HG03354 (cell line): ENCODE measurements around the gene BRMS1.
A peak's percentile ranks its signal among the peaks of the same experiment; 100 is the strongest.
"Not testable (repeated sequence)": the region's sequence is repeated elsewhere in the genome, so short reads cannot be mapped to it uniquely, and the experiment has no call there.

ENCODE experiments used
- ATAC-seq: cut with Tn5 transposase; IDR thresholded peaks from one replicate; pipeline ENCODE4 v1.9.1; 2021; ENCODE audit warnings: mild to moderate bottlenecking; ENCODE audit not compliant: unreplicated experiment, poor library complexity, severe bottlenecking

Gene BRMS1

DNA sequence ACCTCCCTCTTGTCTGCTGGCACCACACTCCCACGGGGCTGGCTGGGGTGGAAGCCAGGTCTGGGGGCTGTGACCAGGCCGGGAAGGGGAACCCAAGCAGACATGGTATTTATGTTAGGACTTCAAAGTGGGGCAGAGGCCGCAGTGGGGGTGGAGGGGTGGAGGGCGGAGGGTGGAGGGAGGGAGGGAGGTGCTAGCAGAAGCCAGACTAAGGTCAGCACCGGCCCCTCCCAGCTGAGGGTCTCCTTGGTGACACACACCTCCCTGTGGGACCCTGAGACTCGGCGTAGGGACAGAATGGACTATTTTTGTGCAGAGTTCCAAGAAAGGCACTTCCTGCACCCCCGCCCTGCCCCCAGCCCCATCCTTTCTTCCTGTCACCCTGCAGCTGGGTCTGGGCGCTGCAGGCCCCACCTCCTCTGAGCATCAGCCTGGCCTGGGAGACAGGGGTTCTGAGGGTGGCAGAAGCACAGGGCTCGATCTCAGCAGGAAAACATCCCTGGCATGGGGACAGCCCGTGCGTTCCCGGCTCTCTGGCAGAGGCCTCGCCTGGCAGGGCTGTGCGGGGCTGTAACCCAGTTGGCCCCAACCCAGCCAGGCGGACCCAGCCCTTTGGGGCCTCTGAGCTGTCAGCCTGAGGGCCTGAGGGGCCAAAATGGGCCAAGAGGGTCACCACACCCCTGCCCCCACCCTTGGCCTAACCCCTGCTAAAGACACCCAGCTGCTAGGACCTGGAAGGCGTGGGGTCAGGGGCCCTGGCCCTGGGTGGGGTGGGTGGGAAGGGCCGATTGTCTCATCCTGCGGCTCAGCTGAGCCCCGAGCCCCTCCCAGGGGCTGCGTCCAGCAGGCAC, 18.4 kb downstream of the BRMS1 start:
- ATAC-seq, result no peak

DNA sequence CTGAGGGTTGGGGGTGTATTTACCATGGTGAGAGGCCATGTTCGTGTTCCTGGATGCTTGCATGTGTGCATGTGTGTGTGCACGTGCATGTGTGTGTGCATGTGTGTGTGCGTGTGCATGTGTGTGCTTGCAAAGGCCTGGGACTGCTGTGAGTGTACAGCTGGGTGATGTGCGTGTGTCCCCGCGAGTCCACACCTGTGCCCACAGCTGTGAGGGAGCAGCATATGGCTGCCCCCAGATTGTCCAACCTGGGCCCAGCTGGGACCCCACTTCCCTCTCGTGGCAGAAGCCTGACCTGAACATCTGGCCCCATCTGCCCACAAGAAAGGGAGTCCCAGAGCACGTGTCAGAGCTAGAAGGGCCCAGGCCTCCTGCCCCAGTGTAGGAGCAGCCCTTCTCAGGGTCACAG, 19.6 kb downstream of the BRMS1 start:
- no peak for ATAC-seq

DNA sequence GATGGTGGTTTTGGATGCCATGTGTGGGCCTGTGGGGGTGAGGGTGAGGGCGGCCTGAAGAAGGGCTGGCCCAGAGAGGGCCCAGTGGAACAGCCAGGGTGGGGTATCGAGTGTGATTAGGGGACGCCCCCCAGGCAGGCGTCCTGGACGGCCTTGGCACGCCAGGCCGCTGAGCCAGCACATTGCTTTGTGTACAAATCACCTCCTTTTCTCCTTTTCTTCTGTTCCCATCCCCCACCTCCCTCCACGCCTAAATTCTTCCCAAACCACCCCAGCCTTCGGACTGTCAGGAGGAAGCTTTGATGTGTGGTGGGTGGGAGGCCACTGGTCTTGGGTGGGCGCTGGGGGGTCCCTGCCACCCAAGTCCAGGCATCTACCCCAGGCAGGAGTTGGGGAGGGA, 20.2 kb downstream of the BRMS1 start:
- no peak for ATAC-seq

DNA sequence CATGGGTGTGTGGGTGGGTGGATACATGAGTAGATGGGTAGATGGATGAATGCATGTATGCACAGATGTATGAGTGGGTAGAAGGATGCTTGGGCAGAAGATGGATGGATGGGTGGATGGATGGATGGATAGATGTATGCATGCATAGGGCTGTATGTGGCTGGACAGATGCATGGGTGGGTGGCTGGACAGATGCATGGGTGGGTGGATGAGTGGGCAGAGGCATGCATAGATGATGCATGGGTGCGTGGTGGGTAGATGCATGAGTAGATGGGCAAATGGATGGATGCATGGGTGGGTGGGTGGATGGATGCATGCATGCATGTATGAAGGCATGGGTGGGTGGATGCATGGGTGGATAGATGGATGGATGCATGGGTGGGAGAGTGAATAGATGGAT, 21.2 kb downstream of the BRMS1 start:
- no peak for ATAC-seq

DNA sequence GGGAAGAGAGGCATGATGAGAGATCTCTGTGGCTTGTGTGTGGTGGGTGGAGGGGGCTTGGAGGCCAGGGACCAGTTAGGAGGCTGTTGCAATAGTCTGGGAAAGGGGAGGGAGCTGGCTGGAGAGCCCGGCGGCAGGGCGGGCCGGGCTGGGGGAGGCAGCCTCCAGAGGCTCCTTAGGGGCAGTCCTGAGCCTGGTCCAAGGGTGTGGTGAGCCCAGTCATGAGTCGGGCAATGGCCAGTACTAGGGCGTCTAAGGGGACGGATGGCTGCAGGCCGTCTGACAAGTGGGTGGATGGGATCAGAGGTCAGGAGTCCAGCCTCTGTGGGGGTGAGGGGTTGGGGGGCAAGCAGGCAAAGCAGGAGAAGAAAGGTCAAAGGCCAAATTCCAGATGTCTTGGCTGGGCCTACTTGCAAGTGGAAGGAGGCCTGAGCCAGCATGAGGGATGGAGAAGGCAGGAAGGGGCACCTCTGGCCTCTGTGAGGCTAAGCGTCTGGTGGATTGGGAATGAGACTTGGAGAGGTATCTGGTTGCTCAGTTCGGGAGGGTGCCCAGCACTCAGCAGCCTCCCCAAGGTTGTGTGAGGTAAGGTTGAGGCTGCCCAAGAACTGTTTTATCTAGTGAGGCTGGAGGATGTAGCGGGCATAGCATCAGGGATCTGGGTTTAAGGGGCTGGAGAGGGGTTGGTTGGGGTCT, 22.0 kb downstream of the BRMS1 start:
- no peak for ATAC-seq

DNA sequence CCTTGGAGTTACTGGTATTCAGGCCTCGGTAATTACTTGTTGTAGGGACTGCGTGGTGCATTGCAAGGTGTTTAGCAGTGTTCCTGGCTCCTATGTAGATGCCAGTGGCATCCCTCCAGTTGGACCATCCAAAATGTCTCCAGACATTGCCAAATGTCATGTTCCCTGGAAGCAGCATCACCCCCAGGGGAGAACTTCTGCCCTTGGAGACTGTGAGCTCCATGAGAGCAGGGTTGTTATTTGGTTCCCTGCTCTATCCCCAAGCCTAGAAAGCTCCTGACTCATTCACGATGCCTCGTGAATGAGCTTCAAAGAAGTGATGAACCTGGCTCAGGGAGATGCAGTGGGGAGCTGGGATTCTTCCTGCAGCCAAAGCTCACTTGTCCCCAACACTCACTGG, 23.3 kb downstream of the BRMS1 start:
- no peak for ATAC-seq

DNA sequence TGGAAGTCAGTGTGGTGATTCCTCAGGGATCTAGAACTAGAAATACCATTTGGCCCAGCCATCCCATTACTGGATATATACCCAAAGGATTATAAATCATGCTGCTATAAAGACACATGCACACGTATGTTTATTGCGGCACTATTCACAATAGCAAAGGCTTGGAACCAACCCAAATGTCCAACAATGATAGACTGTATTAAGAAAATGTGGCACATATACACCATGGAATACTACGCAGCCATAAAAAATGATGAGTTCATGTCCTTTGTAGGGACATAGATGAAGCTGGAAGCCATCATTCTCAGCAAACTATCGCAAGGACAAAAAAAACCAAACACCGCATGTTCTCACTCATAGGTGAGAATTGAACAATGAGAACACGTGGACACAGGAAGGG, 24.2 kb downstream of the BRMS1 start:
- ATAC-seq, result not testable (repeated sequence)

DNA sequence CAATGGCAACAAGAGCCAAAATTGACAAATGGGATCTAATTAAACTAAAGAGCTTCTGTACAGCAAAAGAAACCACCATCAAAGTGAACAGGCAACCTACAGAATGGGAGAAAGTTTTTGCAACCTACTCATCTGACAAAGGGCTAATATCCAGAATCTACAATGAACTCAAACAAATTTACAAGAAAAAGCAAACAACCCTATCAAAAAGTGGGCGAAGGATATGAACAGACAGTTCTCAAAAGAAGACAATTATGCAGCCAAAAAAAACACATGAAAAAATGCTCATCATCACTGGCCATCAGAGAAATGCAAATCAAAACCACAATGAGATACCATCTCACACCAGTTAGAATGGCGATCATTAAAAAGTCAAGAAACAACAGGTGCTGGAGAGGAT, 24.6 kb downstream of the BRMS1 start:
- ATAC-seq, result not testable (repeated sequence)

DNA sequence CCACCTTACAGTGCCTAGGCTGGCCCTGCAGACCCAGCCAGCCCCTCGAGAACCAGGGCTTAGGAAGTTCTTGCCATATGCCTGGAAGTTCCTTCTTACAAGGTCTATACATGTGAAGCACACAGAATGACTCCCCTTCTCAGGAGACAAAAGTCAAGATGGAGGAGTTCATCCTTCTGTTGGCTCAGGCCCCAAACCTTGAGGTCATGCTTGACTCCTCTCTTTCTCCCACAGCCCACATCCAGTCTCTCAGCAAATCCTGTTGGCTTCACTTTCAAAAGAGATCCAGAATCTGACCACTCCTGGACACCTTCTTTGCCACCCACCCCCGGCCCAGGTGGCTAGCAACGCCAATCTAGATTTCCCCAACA, 26.3 kb downstream of the BRMS1 start:
- ATAC-seq, result no peak

DNA sequence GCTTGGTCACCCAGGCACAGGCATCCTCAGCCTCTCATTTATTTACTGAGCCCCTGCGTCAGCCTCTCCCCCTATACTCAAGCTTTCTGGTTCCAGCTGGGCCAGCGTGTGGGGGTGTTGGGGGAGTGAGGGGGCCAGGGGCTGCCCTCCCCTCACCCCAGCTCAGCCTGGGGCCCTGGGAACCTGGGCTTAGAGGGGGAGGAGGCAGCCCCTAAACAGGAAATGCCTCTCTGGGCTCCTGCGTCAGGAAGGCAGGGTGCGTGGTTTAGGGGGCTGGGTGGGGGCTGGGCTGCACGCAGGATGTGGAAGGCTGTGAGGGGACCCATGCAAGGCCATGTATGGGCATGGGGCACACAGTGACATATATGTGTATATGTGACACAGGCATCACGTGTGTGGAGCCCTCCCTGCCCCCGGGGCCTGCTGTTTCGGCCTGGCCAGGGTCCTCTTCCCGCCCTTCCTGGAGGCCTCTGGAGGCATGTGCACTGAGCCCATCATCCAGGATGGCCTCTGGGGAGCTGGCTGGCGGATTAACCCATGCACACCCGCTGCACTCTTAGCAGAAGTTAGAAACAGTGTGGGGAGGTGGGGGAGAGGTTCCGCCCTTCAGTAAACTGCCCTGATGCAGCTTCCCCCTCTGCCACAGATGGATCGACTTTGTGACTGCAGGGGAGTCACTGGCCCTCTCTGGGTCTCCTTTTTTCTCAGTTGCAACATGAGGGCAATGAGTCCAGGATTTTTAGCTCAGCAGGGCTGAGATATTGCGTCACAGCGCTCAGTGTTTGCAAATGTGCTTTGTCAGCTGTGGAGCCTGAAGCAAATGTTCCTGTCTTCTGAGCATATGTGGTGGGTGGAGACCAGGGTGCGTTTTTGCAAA, 26.9 kb downstream of the BRMS1 start:
- peak; percentile 42 for ATAC-seq

DNA sequence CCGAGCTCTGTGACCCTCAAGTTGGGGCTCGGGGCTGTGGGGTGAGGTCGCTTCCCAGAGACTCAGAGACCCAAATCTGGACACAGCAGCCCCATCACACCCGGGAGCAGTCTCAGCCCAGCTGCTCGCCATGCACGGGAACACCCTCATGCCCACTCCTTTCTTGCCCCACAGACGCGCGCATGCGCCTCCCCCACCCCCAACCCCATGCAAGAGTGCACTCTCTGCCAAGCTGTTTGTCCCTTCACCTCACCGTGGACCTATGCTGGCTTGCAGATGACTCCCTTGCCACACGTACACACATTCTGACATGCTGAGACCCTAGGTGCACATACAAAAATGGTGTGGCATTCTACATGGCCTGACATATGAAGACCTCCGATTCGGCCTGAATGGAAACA, 27.6 kb downstream of the BRMS1 start:
- no peak for ATAC-seq

DNA sequence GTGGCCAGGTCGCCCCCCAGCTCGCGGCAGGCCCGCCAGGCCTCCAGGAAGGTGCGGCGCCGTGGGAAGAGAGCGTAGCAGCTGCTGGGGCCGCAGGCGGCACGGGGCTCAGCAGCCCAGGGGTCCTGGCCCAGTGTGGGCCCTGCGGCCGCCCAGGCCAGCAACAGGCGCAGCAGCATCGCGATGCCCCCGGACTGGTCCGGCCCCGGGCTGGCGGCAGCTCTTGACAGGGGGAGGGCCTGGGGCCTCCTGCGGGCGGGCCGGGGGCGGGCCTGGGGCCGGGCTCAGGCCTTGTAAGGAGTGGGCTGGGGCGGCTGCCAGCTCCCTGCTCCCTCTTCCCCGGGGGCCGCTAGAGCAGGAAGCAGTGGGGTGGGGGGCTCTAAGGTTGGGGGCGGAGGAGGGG, 28.1 kb downstream of the BRMS1 start, which contains the start of gene CD248:
Gene CD248 (minus strand): TSS at position 196 of the 403 bp plus-strand sequence. CDS start 17 bp downstream, at position 179.
- ATAC-seq, result no peak

DNA sequence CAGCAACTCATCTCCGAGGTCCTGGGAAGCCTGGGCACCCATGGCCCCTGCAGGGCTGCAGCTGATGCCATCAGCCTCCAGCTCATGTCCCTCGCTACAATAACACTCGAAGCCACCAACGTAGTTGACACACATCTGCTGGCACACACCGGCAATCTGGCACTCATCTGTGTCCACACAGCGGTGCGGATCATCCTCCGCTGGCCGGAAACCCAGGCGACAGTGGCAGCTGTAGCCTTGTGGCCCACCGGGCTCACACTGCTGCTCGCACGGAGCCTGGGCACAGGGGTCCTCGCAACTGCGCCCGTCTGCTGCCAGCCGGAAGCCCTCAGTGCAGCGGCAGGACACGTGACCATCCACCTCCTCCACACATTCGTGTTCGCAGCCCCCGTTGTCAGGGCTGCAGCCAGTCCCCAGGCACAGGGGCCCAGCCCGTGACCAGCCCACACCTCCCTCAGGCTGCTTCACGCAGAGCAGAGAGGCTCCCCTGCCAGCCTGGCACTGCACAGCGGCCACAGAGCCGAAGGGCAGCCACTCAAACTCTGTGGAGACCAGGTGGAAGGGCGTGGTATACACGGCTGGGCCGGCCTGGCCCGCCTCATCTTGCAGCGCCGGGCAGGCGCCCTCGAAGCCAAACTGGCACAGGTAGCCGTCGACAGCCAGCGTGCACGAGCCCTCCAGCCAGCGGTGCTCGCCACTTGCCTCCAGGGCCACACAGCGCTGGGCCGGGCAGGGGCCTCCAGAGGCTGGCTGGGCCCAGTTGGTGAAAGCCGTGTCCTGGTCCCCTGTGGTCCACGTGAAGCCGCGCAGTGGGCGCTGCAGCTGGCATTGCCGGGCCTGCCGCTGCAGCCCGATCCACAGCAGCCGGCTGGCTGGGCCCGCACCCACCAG, 28.7 kb downstream of the BRMS1 start:
- no peak for ATAC-seq

DNA sequence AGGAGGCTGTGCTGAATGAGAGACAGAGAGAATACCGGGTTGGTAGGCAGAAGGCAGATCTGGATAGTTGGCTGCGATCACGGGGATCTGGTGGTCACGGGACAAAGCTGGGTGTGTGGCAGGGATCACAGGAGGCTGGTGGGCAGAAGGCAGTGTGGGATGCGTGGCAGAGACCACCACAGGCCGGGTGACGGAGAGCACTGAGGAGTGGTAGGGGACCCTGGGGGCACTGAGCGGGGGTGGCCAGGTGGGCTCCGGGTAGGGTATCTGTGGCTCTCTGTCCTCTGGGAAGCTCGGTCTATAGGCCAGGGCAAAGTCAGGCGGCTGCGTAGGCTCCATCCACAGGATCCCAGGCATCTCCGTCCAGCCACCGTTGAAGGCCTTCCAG, 29.4 kb downstream of the BRMS1 start:
- no peak for ATAC-seq

DNA sequence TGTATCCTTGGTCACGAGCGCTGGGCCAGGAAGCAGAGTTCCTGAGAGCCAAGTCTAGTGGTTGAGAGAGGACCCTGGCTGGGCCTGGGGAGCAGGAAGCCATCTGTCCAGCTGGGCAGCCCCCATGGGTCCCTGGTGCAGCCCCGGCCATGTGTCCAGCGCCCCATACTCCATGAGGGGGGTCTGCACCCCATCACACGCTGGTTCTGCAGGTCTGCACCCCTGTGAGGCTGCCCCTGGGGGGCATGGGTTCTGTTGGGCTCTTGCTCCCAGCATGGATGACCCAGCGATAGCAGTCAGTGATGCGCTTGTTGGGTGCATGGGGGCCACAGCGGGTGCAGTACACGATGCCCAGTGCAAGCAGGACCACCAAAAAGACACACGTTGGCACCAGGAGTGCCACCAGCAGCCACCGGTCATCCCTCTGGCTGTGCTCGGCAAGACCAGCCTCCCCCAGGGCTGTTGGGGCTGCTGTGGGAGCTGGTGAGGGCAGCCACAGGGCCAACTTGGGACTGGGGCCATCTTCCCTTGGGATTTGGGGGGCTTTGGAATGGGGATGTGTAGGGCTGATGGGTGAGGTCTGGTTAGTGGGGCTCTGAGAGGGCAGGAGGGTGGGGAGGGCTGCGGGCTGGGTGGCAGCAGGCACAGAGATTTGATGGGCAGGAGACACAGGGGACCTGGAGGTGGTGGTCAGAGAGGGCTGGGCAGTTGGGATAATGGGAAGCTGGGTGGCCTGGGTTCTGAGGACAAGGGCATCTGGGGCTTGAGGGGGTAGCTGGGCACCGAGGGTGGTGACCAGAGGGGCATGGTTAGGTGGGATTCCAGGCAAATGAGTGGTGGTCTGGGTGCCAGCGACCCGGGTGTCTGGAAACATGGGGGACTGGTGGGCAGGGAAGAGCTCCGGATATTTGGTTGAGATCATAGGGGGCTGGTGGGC, 30.1 kb downstream of the BRMS1 start:
- ATAC-seq, result no peak

DNA sequence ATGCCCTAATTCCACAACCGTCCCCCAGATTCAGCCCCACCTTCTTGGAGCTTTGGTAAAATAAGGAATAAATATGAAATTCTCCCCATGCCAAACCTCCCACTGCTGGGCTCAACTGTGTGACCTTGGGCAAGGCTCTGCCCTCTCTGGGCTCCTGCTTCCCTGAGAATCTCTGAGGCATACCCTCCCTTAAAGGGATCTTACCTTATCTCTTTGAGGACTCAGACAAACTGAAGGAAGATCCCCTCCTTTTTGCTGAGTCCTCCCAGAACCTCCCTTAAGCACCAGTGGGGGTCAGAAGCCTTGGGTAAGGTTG, 30.8 kb downstream of the BRMS1 start:
- no peak for ATAC-seq

DNA sequence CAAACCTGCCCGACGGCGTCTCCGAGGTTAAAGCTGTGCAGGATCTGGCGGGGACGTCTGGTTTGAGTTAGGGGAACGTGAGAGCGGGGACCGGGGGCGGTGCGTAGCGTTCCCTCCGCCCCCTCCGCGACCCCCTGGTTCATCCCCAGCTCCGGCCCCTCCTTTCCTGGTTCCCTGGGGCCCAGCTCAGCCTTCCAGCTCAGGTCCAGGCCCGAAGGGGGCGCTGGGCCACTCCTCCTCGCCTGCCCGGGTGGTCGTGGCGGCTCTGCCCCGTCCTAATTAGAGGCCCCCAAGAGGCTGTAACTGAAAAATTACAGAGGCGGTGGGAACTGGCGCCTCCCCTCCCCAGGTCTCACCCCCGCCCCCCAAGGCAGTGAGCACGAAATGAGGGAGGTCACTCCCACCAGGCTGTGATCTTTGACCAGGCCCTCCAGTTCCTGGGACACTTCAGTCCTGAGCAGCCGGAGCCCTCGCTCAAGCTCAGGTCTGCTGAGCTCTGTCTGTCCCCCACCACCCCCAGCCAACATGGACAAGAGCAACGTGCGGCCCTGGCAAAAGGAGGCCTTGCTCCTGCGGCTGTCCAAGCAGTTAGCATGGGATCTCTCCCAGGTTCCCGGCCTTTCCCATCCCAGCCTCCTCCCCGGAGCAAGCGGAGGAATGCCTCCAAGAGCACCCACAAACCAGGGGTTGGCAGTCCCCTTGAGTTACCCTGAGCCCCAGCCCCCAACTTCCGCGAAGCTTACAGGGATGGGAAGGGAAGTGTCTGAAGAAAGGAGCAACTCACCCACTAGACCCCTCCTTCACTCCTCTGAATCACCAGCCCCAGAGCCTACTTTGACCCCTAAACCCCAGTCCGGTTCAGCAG, 31.4 kb downstream of the BRMS1 start:
- no peak for ATAC-seq
